ENCODE measurements around the gene BRD3.

- TF ChIP-seq CTCF (optimal IDR thresholded peaks at IDR 0.05 in 1 of 3, IDR thresholded peaks at IDR 0.05 in 1 of 3, conservative IDR thresholded peaks at IDR 0.05 in 1 of 3; ENCODE audit: extremely low read depth in 1 of 3, insufficient read depth in 2 of 3, low read length in 3 of 3) (no peak), EZH2 (IDR thresholded peaks at IDR 0.05; ENCODE audit: low read length) (no peak)
These were observed 22.9 kb downstream of the BRD3 start for GRCh38 chr9:134044944-134045343.
